Progenitor cell of endocrine pancreas (in vitro differentiated cells): ENCODE measurements around the gene ART1. TPM values are rescaled to one million over a fixed set of nuclear protein-coding genes. Genes with fewer than 3 reads are reported as not detected.

Experiments
- DNase-seq: peaks from one replicate; pipeline ENCODE4 v3.0.0; 2021; ENCODE audit warnings: low spot score; ENCODE audit not compliant: unreplicated experiment
- H3K27ac Mint-ChIP-seq: 2 replicates; pipeline ENCODE4 v1.8.0; 2021; ENCODE audit warnings: mild to moderate bottlenecking, moderate library complexity, mixed read lengths
- H3K27me3 Mint-ChIP-seq: 2 replicates; pipeline ENCODE4 v1.8.0; 2021; ENCODE audit warnings: mixed read lengths
- H3K36me3 Mint-ChIP-seq: 2 replicates; pipeline ENCODE4 v1.8.0; 2022; ENCODE audit warnings: mixed read lengths; ENCODE audit not compliant: insufficient read depth
- H3K4me1 Mint-ChIP-seq: 2 replicates; pipeline ENCODE4 v1.8.0; 2021; ENCODE audit warnings: low read depth, mixed read lengths
- H3K4me3 Mint-ChIP-seq: 2 replicates; pipeline ENCODE4 v1.8.0; 2021; ENCODE audit warnings: low read depth, mild to moderate bottlenecking, moderate library complexity, mixed read lengths
- H3K9me3 Mint-ChIP-seq: 2 replicates; pipeline ENCODE4 v1.8.0; 2021; ENCODE audit warnings: low read depth, mixed read lengths
- CTCF ChIP-seq: fragments of 200-600 bp; sonication (generic); IDR thresholded peaks from one replicate; pipeline ENCODE4 v1.5.0; 2021; ENCODE audit warnings: antibody characterized with exemption, mild to moderate bottlenecking; ENCODE audit not compliant: unreplicated experiment
- total RNA-seq: library from RNA; stranded (reverse); gene quantifications from 2 replicates; pipeline ENCODE4 v1.2.1, GENCODE V29; 2021

ART1 gene
- total RNA-seq, 1 donor from 2014 or later = not detected

DNA sequence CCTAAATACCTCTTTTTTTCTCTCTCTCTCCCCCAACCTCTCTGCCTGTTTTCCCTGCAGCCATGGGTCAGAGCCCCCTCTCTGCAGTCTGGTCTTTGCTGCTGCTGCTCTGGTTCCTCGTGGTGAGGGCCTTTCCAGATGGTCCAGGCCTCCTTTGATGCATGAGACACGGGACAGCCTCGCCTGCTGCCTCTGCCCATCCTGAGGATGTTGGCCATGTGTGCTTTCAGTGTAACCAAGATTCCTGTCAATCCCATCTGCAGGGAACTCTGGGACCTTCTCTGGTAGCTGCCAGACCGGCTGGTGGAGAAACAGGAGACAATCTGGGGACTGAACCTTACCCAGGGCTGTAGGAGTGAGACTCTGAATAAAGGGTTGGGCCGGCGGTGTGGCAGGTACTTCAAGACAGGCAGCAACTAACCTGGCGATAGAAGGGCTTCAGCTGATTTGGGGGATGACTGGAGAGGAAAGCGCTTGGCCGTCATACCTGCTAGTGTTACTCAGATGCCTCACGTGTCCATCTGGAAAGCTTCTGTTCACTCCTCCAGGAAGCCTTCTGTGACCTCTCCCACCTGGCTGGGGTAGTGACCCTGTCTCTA, 19.2 kb downstream of the ART1 start:
- no peaks in the 10 kb centered on the region for H3K4me1 Mint-ChIP-seq
- no peak for TF ChIP-seq CTCF
- H3K27me3 Mint-ChIP-seq = no peaks in the 10 kb centered on the region
- H3K4me3 Mint-ChIP-seq = no peak overlapping the region
- H3K36me3 Mint-ChIP-seq = peaks cover 11% of the 10 kb centered on the region
- no peak overlapping the region for H3K27ac Mint-ChIP-seq
- H3K9me3 Mint-ChIP-seq = no peaks in the 10 kb centered on the region
- no peak for DNase-seq

- Mint-ChIP-seq H3K27ac (no peak overlapping the region), H3K27me3 (no peaks in the 10 kb centered on the region)
- TF ChIP-seq CTCF = no peak
Measured at GRCh38 chr11:3665336-3666022, 20.6 kb downstream of the ART1 start.

GRCh38 chr11:3666023-3666530, 21.1 kb downstream of the ART1 start:
- DNase-seq = no peak
- Mint-ChIP-seq H3K27ac (no peak overlapping the region), H3K9me3 (no peaks in the 10 kb centered on the region), H3K4me1 (no peaks in the 10 kb centered on the region), H3K27me3 (no peaks in the 10 kb centered on the region), H3K4me3 (no peak overlapping the region), H3K36me3 (peaks cover 16% of the 10 kb centered on the region)
- TF ChIP-seq CTCF = no peak

More at GRCh38 chr11:3665336-3666022, 20.6 kb downstream of the ART1 start:
- H3K36me3 Mint-ChIP-seq = peaks cover 15% of the 10 kb centered on the region
- DNase-seq = no peak
- H3K4me1 Mint-ChIP-seq = no peaks in the 10 kb centered on the region
- no peaks in the 10 kb centered on the region for H3K9me3 Mint-ChIP-seq
- no peak overlapping the region for H3K4me3 Mint-ChIP-seq

DNA sequence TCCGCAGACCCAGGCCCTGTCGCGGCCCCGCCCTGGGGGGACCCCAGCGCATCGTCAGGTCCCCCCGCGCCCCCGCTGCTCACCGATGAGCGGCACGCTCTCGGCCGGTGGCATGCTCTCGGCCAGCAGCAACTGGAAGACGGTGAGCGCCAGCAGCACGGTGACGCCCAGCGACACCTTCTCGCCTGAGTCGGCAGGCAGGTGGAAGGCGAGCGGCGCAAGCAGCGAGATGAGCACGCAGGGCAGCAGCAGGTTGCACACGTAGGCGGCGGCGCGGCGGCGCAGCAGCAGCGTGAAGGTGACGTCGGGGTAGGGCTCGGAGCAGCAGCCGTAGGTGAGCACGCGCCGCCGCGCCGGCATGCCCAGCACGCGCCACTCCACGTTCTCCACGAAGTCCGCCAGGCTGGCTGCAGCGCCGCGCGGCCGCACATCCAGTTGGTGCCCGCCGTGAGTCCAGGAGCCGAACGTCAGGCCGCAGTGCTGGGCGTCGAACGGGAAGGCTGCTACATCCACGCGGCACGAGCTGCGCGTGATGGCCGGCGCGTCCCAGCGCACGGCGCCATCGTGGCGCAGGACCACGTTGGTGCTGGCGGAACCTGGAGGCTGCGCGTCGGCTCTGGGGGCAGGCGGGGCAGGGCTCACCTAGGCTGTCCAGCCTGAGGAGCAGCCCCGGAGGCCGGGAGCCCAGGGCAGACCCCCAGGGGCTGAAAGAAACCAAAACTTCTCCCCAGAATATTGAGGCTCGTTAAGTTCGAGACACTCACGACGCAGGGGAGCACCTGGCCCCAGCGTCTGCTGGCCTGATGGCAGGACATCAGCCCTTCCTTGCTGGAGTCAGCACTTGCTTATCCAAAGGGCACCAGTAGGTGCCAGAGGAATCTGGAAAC, 22.5 kb downstream of the ART1 start:
- Mint-ChIP-seq H3K4me3 (no peak overlapping the region), H3K9me3 (no peaks in the 10 kb centered on the region), H3K27ac (no peak overlapping the region), H3K4me1 (no peaks in the 10 kb centered on the region), H3K27me3 (no peaks in the 10 kb centered on the region), H3K36me3 (peaks cover 16% of the 10 kb centered on the region)
- no peak for TF ChIP-seq CTCF
- DNase-seq = no peak

DNA sequence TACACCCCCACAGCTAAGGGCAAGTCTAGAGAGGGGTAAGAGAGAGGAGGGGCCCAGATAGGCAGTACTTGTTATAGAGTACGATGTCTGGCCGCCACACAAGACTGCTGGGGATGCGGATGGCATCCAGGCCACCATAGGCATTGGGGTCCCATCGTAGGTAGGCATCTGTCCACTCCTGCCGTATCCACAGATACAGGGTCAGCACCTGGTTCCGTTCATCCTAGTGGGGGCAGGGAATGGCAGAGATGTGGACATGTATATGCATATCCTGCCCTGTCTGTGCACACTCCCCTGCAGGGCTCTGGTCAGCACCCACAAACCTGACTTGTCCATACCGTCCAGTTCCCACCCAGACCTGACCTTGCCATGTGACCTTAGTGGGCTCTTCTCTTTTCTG, 24.2 kb downstream of the ART1 start:
- H3K27me3 Mint-ChIP-seq = no peaks in the 10 kb centered on the region
- no peak for DNase-seq
- H3K9me3 Mint-ChIP-seq = no peaks in the 10 kb centered on the region
- no peak for TF ChIP-seq CTCF
- no peak overlapping the region for H3K27ac Mint-ChIP-seq
- H3K36me3 Mint-ChIP-seq = peaks cover 20% of the 10 kb centered on the region
- H3K4me3 Mint-ChIP-seq = no peak overlapping the region
- peaks cover 1% of the 10 kb centered on the region for H3K4me1 Mint-ChIP-seq
